GM12878 (cell line): ENCODE data around the gene STK32B. TPM values are rescaled to one million over a fixed set of nuclear protein-coding genes. Genes with fewer than 3 reads are reported as not detected.

ENCODE experiments used
- ATAC-seq: fragments of 200-7000 bp; cut with Tn5 transposase; 3 replicates; pipeline ENCODE4 v1.9.1; 2020; ENCODE audit warnings: mild to moderate bottlenecking, moderate library complexity
- BruUV-seq: library from RNA; stranded (reverse); fragments of 400-500 nt; replicated peaks from 2 replicates; lab custom pipeline; 2021; lab: Mats Ljungman, UMichigan
- CTCF ChIA-PET: fragments of 300-600 bp; sonication (Branson Sonifier 250); formaldehyde crosslinking; extraction: SDS; loops from one replicate; lab custom pipeline; 2021; ENCODE audit warnings: inconsistent platforms; lab: Yijun Ruan, JAX
- POLR2A ChIA-PET: fragments of 350-600 bp; formaldehyde crosslinking; extraction: SDS; loops from one replicate; lab custom pipeline; 2021; ENCODE audit warnings: inconsistent platforms; lab: Charles Lee
- RAD21 ChIA-PET: fragments of 300-600 bp; sonication (Branson Sonifier 250); formaldehyde crosslinking; loops from one replicate; lab custom pipeline; 2023; ENCODE audit warnings: antibody characterized with exemption; ENCODE audit not compliant: unreplicated experiment; lab: Charles Lee
- SMC1A ChIA-PET: fragments of 300-600 bp; sonication (Branson Sonifier 250); formaldehyde crosslinking; loops from one replicate; lab custom pipeline; 2023; ENCODE audit not compliant: unreplicated experiment, uncharacterized antibody; lab: Charles Lee
- DNase-seq: peaks from one replicate; pipeline ENCODE4 v3.0.0-alpha.2; 2011; ENCODE audit warnings: low read depth, low spot score
- FAIRE-seq: peaks from 3 replicates; lab custom pipeline; 2011; peaks lifted over from hg19 to GRCh38; lab: Jason Lieb, UNC
- H2AFZ ChIP-seq: 2 replicates; pipeline ENCODE4 v1.6.0; 2011; ENCODE audit warnings: low read depth, low read length, control low read depth; ENCODE audit not compliant: control insufficient read depth
- H3K27ac ChIP-seq: 2 replicates; pipeline ENCODE4 v1.5.1; 2011; ENCODE audit warnings: control low read depth; ENCODE audit not compliant: control insufficient read depth, insufficient read depth
- H3K27me3 ChIP-seq, 2 experiments: replicated peaks in 1 of 2; 2 replicates each; pipeline versions ENCODE4 v1.6.0 to v1.6.1; 2011; ENCODE audit warnings: low read length in 1 of 2; ENCODE audit not compliant: control insufficient read depth in 2 of 2, insufficient read depth in 2 of 2
- H3K36me3 ChIP-seq, 2 experiments: 2 replicates each; pipeline ENCODE4 v1.5.1; 2011; ENCODE audit warnings: low read length in 1 of 2; ENCODE audit not compliant: control insufficient read depth in 2 of 2, insufficient read depth in 2 of 2
- H3K4me1 ChIP-seq: 2 replicates; pipeline ENCODE4 v1.6.1; 2011; ENCODE audit warnings: mild to moderate bottlenecking, low read length, moderate library complexity, mixed read lengths; ENCODE audit not compliant: control insufficient read depth, insufficient read depth
- H3K4me2 ChIP-seq: 2 replicates; pipeline ENCODE4 v1.6.0; 2011; ENCODE audit warnings: control low read depth; ENCODE audit not compliant: control insufficient read depth, insufficient read depth
- H3K4me3 ChIP-seq: fragments of 200-600 bp; sonication (generic); 2 replicates; pipeline ENCODE4 v1.5.1; 2016
- H3K79me2 ChIP-seq: 2 replicates; pipeline ENCODE4 v1.6.0; 2011; ENCODE audit warnings: low read length; ENCODE audit not compliant: control insufficient read depth, insufficient read depth
- H3K9ac ChIP-seq: 2 replicates; pipeline ENCODE4 v1.8.0; 2011; ENCODE audit warnings: low read length, control low read depth, mixed read lengths; ENCODE audit not compliant: control insufficient read depth, insufficient read depth
- H3K9me3 ChIP-seq: replicated peaks from 3 replicates; pipeline ENCODE4 v1.5.1; 2011; ENCODE audit warnings: mild to moderate bottlenecking, low read length; ENCODE audit not compliant: control insufficient read depth, insufficient read depth
- H4K20me1 ChIP-seq: 2 replicates; pipeline ENCODE4 v1.6.0; 2011; ENCODE audit not compliant: control insufficient read depth, insufficient read depth
- BHLHE40 ChIP-seq, 2 experiments: fragments of 450-650 bp in 1 of 2; IDR thresholded peaks; 2 replicates each; pipeline ENCODE4 v1.6.1; 2011 to 2017; ENCODE audit warnings: low read depth in 2 of 2, borderline replicate concordance in 1 of 2, improper control_type of control experiment in 1 of 2, low read length in 1 of 2, mild to moderate bottlenecking in 1 of 2
- BMI1 ChIP-seq: fragments of 450-650 bp; IDR thresholded peaks from 2 replicates; pipeline ENCODE4 v1.6.1; 2016; ENCODE audit warnings: mild to moderate bottlenecking, moderate library complexity, borderline replicate concordance
- DPF2 ChIP-seq: fragments of 450-650 bp; IDR thresholded peaks from 2 replicates; pipeline ENCODE4 v1.6.1; 2017; ENCODE audit warnings: mild to moderate bottlenecking
- GABPA ChIP-seq: IDR thresholded peaks from 2 replicates; pipeline ENCODE4 v1.6.1; 2014; ENCODE audit warnings: antibody characterized with exemption, low read depth, mild to moderate bottlenecking, inconsistent platforms
- IKZF2 ChIP-seq, 2 experiments: fragments of 450-650 bp; IDR thresholded peaks; 2 replicates each; pipeline ENCODE4 v1.6.1; 2017; ENCODE audit warnings: mild to moderate bottlenecking in 2 of 2, moderate library complexity in 2 of 2
- MEF2B ChIP-seq: fragments of 450-650 bp; IDR thresholded peaks from 2 replicates; pipeline ENCODE4 v1.6.1; 2018; ENCODE audit warnings: mild to moderate bottlenecking, moderate library complexity; ENCODE audit not compliant: partially characterized antibody, poor library complexity, severe bottlenecking
- MYB ChIP-seq: fragments of 150-350 bp; IDR thresholded peaks from 2 replicates; pipeline ENCODE4 v1.6.1; 2014; ENCODE audit warnings: mild to moderate bottlenecking, low read depth, low read length, borderline replicate concordance
- NRF1 ChIP-seq: conservative IDR thresholded peaks from 2 replicates; pipeline ENCODE4 v1.6.1; 2011; ENCODE audit warnings: mild to moderate bottlenecking, low read depth, low read length, improper control_type of control experiment
- PAX8 ChIP-seq: fragments of 450-650 bp; IDR thresholded peaks from 2 replicates; pipeline ENCODE4 v1.6.1; 2017; ENCODE audit warnings: mild to moderate bottlenecking, moderate library complexity
- POLR2A ChIP-seq: IDR thresholded peaks from 2 replicates; pipeline ENCODE4 v1.6.1; 2011; ENCODE audit warnings: low read depth, mild to moderate bottlenecking, low read length
- RFX5 ChIP-seq: IDR thresholded peaks from 2 replicates; pipeline ENCODE4 v1.6.1; 2011; ENCODE audit warnings: low read depth, low read length, improper control_type of control experiment
- SREBF1 ChIP-seq: IDR thresholded peaks from 2 replicates; pipeline ENCODE4 v1.6.1; 2012; ENCODE audit warnings: mild to moderate bottlenecking, low read length
- SUPT20H ChIP-seq: IDR thresholded peaks from 2 replicates; pipeline ENCODE4 v1.6.1; 2011; ENCODE audit warnings: low read depth, mild to moderate bottlenecking, low read length, moderate library complexity, borderline replicate concordance; ENCODE audit not compliant: control insufficient read depth
- TARDBP ChIP-seq: IDR thresholded peaks from 2 replicates; pipeline ENCODE4 v1.6.1; 2016; ENCODE audit warnings: borderline replicate concordance
- ZNF384 ChIP-seq: IDR thresholded peaks from 2 replicates; pipeline ENCODE4 v1.6.1; 2012; ENCODE audit warnings: low read depth, mild to moderate bottlenecking, low read length, improper control_type of control experiment, borderline replicate concordance
- WGBS: methylation state at CpG from one replicate; pipeline ENCODE4 v1.1.6; 2016; ENCODE audit warnings: low lambda C conversion rate; ENCODE audit not compliant: insufficient replicate concordance, insufficient coverage; ENCODE audit errors: missing lambda C conversion rate; 5-methylcytosine and 5-hydroxymethylcytosine counted together
- in situ Hi-C: fragments of 300-500 bp; cut with MboI; formaldehyde crosslinking; loops from 9 replicates; pipeline ENCODE4 v1.14.3; 2018; ENCODE audit warnings: mixed read lengths
- intact Hi-C: fragments of 100-400 bp; cut with micrococcal nuclease; formaldehyde crosslinking; loops from one replicate; pipeline ENCODE4 v1.14.2; 2022; ENCODE audit not compliant: unreplicated experiment
- polyA plus RNA-seq, 11 experiments: library from polyadenylated mRNA; depleted of rRNA in 4 of 11; unstranded in 6 of 11; stranded (reverse) in 5 of 11; fragments of >200 nt; fragmentation: Nextera tagmentation in 4 of 11; fragmentation: Illumina TruSeq in 1 of 11; extraction: Ambion mirVana in 4 of 11; extraction: Trizol in 1 of 11; gene quantifications; 1 replicate in 1 of 11; 2 replicates in 10 of 11; pipeline versions ENCODE4 v1.2.1 to v1.2.3, GENCODE V29; 2011 to 2016; ENCODE audit warnings: inconsistent platforms in 2 of 11, missing spikeins in 2 of 11, low read depth in 1 of 11
- total RNA-seq, 4 experiments: library from RNA; depleted of rRNA in 3 of 4; stranded (reverse); fragments of >200 nt in 3 of 4; fragmentation: Illumina TruSeq in 1 of 4; extraction: Trizol in 1 of 4; gene quantifications; 2 replicates each; pipeline versions ENCODE4 v1.2.1 to v1.2.3, GENCODE V29; 2013 to 2021
- TF ChIP-seq, protein P1 (sequence below): IDR thresholded peaks from 2 replicates; pipeline ENCODE4 v1.6.1; 2011; ENCODE audit warnings: borderline replicate concordance, low read depth, mild to moderate bottlenecking, moderate library complexity, mixed read lengths, low read length; ENCODE audit not compliant: insufficient read depth; ENCODE audit errors: extremely low read length
- TF ChIP-seq, protein P2 (sequence below): fragments of 450-650 bp; IDR thresholded peaks from 2 replicates; pipeline ENCODE4 v1.6.1; 2017; ENCODE audit warnings: borderline replicate concordance
- TF ChIP-seq, protein P3 (sequence below): IDR thresholded peaks from 2 replicates; pipeline ENCODE4 v1.6.1; 2011; ENCODE audit warnings: borderline replicate concordance, low read depth, mild to moderate bottlenecking, moderate library complexity, low read length; ENCODE audit not compliant: insufficient read depth, poor library complexity, severe bottlenecking
- TF ChIP-seq, protein P4 (sequence below): IDR thresholded peaks from 2 replicates; pipeline ENCODE4 v1.6.1; 2012; ENCODE audit warnings: low read length, inconsistent platforms

Gene STK32B
- total and polyA plus RNA-seq, 10 of the 15 experiments (the other 5 are each of a cell fraction or from before 2014, with no cell fraction given), result 0.04 to 0.12 (median 0.08) TPM; not detected in 7

DNA sequence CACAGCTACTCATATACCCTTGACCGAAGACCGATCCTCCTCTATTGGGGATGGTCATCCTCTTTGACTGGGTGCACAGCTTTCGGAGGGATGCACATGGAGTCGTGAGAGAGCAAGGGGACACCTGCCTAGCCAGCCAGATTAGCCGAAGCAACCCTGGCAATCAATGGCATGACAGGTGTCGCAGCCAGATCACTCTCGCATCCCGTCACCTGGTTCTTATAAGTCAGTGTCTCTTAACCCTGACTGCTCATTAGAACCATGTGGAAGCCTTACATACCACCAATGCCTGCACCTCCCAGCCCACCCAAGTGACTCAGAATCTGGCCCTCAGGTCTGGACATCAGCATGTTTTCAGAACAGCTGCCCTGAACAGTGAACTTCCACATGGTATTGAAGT lies 407.4 kb downstream of the STK32B start (continued):
- TF ChIP-seq ZNF384 (no peak), PAX8 (no peak), IKZF2 (IDR thresholded peaks at IDR 0.05) (no peak)

DNA sequence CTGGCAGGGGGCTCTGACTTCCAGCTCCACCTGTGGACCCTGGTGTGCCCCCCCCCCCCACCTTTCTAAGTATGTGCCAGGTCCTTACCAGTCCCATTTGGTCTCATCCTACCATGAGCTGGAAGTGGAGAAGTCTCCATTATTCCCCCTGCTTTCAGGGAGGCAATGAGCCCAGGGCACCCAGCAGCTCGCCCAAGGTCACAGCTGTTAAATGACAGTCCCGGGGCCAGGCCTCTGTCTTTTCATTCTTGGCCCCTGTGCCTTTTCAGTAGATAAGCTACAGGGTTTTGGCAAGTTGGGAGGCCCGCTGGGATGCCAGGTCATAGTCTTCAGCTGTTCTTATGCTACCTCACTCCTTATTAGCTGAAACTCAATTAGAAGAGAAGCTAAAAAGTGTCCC lies 408.0 kb downstream of the STK32B start:
- 0% methylated on average over 3 of the region's 3 CpGs for WGBS
- intact Hi-C loops (no loop called here), in situ Hi-C loops (no loop called here)
- ChIA-PET RAD21 (no interaction called here), SMC1A (interaction anchor here (0.7 kb wide), 1 partner anchor 98 kb away, joined by 4 read pairs; no protein-coding TSS in a partner anchor), CTCF (interaction anchor here (1.0 to 1.5 kb wide), 3 partner anchors 18 to 61 kb away, joined by 4 to 9 read pairs (median 4); no protein-coding TSS in a partner anchor), POLR2A (no interaction called here)
- no TSS peak for BruUV-seq
- Histone ChIP-seq H3K4me3 (no peak overlapping the region), H3K27ac (no peak overlapping the region), H3K4me1 (no peaks in the 10 kb centered on the region), H3K9ac (no peak overlapping the region), H3K4me2 (no peak overlapping the region), H2AFZ (no peak overlapping the region), H3K36me3 (no peaks in the 10 kb centered on the region), H3K9me3 (no peaks in the 10 kb centered on the region; the same call in 2 of the 3 replicates), H3K79me2 (no peaks in the 10 kb centered on the region), H3K27me3 (no peaks in the 10 kb centered on the region), H4K20me1 (no peaks in the 10 kb centered on the region)
- FAIRE-seq (no peak), ATAC-seq (no peak), DNase-seq (no peak)
- TF ChIP-seq RFX5 (no peak), SREBF1 (no peak), SUPT20H (no peak), POLR2A (no peak), DPF2 (no peak), BHLHE40 (IDR thresholded peaks at IDR 0.05; ENCODE audit: borderline replicate concordance in 1 of 2, low read depth in 2 of 2, low read length in 1 of 2) (no peak), MEF2B (no peak), NRF1 (no peak), MYB (no peak), BMI1 (no peak), GABPA (no peak), TARDBP (no peak)
- TF ChIP-seq, protein P1, sequence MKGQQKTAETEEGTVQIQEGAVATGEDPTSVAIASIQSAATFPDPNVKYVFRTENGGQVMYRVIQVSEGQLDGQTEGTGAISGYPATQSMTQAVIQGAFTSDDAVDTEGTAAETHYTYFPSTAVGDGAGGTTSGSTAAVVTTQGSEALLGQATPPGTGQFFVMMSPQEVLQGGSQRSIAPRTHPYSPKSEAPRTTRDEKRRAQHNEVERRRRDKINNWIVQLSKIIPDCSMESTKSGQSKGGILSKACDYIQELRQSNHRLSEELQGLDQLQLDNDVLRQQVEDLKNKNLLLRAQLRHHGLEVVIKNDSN, result no peak
- TF ChIP-seq, protein P2, sequence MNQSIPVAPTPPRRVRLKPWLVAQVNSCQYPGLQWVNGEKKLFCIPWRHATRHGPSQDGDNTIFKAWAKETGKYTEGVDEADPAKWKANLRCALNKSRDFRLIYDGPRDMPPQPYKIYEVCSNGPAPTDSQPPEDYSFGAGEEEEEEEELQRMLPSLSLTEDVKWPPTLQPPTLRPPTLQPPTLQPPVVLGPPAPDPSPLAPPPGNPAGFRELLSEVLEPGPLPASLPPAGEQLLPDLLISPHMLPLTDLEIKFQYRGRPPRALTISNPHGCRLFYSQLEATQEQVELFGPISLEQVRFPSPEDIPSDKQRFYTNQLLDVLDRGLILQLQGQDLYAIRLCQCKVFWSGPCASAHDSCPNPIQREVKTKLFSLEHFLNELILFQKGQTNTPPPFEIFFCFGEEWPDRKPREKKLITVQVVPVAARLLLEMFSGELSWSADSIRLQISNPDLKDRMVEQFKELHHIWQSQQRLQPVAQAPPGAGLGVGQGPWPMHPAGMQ, result no peak
- TF ChIP-seq, protein P3, sequence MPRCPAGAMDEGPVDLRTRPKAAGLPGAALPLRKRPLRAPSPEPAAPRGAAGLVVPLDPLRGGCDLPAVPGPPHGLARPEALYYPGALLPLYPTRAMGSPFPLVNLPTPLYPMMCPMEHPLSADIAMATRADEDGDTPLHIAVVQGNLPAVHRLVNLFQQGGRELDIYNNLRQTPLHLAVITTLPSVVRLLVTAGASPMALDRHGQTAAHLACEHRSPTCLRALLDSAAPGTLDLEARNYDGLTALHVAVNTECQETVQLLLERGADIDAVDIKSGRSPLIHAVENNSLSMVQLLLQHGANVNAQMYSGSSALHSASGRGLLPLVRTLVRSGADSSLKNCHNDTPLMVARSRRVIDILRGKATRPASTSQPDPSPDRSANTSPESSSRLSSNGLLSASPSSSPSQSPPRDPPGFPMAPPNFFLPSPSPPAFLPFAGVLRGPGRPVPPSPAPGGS, result no peak
- TF ChIP-seq, protein P4, sequence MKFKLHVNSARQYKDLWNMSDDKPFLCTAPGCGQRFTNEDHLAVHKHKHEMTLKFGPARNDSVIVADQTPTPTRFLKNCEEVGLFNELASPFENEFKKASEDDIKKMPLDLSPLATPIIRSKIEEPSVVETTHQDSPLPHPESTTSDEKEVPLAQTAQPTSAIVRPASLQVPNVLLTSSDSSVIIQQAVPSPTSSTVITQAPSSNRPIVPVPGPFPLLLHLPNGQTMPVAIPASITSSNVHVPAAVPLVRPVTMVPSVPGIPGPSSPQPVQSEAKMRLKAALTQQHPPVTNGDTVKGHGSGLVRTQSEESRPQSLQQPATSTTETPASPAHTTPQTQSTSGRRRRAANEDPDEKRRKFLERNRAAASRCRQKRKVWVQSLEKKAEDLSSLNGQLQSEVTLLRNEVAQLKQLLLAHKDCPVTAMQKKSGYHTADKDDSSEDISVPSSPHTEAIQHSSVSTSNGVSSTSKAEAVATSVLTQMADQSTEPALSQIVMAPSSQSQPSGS, result no peak
